GM12864 (cell line): ENCODE results near the gene CBX3.
"Not testable (repeated sequence)": the region's sequence is repeated elsewhere in the genome, so short reads cannot be mapped to it uniquely, and the experiment has no call there.

Experiments
- DNase-seq: peaks from one replicate; pipeline ENCODE4 v3.0.0-alpha.2; 2011; ENCODE audit warnings: low read depth
- H3K4me3 ChIP-seq: 2 replicates; pipeline ENCODE4 v1.5.1; 2011; ENCODE audit warnings: mild to moderate bottlenecking, low read depth, low read length, control low read depth
- CTCF ChIP-seq: IDR thresholded peaks from 2 replicates; pipeline ENCODE4 v1.5.1; 2011; ENCODE audit warnings: low read depth, mild to moderate bottlenecking, moderate library complexity, low read length, control low read depth, inconsistent platforms; ENCODE audit errors: missing control alignments

The CBX3 gene

GRCh38 chr7:26166684-26167266 is 34.8 kb upstream of the CBX3 start:
- H3K4me3 ChIP-seq: no peak overlapping the region
- no peak for DNase-seq
- no peak for TF ChIP-seq CTCF

GRCh38 chr7:26167303-26167934 is 34.1 kb upstream of the CBX3 start:
- no peak for TF ChIP-seq CTCF
- DNase-seq: no peak
- no peak overlapping the region for H3K4me3 ChIP-seq

DNA sequence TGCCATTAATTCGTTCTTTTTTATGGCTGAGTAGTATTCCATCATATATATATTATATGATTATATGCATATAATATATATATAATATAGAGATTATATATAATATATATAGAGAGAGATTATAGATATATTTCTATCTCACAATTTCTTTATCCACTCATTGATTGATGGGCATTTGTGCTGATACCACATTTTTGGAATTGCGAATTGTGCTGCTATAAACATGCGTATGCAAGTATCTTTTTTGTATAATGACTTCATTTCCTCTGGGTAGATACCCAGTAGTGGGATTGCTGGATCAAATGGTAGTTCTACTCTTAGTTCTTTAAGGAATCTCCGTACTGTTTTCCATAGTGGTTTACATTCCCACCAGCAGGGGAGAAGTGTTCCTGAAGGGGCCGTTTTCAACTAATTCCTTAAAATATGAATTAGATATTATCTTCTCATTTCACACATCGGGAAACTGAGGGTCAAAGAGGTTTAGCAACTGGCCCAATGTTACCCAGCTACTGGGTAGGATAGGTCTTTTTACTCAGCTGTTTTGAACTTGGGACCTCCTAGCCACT is 33.0 kb upstream of the CBX3 start:
- H3K4me3 ChIP-seq: no peak overlapping the region
- DNase-seq: no peak
- no peak for TF ChIP-seq CTCF

GRCh38 chr7:26169271-26169670 is 32.3 kb upstream of the CBX3 start:
- no peak overlapping the region for H3K4me3 ChIP-seq
- DNase-seq: no peak
- no peak for TF ChIP-seq CTCF

- no peak for TF ChIP-seq CTCF
- DNase-seq: no peak
- H3K4me3 ChIP-seq: no peak overlapping the region
Measured at GRCh38 chr7:26170663-26171062, 30.9 kb upstream of the CBX3 start.

DNA sequence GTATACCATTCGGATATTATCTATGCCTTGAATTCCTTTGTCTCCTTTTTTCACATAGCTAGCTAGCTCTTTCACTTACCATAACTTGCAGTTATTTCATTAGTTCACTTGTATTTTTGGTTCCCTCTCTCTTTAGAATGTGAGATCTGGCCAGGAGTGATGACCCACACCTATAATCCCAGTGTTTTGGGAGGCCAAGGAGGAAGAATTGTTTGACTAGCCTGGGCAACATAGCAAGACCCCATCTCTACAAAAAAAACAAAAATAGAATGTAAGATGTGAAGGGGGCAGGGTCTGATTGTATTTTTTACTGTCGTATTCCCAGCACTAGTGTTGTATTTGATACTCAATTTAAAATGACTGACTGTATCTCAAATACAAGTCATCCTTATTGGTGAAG is 29.9 kb upstream of the CBX3 start:
- no peak overlapping the region for H3K4me3 ChIP-seq
- no peak for TF ChIP-seq CTCF
- no peak for DNase-seq

- no peak for TF ChIP-seq CTCF
- no peak overlapping the region for H3K4me3 ChIP-seq
- DNase-seq: no peak
Measured at GRCh38 chr7:26172048-26172447, 29.5 kb upstream of the CBX3 start.

- not testable (repeated sequence) for H3K4me3 ChIP-seq, DNase-seq
Measured at GRCh38 chr7:26175903-26176302, 25.6 kb upstream of the CBX3 start.

DNA sequence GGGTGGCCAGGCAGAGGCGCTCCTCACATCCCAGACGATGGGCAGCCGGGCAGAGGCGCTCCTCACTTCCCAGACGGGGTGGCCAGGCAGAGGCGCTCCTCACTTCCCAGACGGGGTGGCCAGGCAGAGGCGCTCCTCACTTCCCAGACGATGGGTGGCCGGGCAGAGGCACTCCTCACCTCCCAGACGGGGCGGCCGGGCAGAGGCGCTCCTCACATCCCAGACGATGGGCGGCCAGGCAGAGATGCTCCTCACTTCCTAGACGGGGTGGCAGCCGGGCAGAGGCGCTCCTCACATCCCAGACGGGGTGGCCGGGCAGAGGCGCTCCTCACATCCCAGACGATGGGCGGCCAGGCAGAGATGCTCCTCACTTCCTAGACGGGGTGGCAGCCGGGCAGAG is 24.8 kb upstream of the CBX3 start:
- DNase-seq, H3K4me3 ChIP-seq: not testable (repeated sequence)

DNA sequence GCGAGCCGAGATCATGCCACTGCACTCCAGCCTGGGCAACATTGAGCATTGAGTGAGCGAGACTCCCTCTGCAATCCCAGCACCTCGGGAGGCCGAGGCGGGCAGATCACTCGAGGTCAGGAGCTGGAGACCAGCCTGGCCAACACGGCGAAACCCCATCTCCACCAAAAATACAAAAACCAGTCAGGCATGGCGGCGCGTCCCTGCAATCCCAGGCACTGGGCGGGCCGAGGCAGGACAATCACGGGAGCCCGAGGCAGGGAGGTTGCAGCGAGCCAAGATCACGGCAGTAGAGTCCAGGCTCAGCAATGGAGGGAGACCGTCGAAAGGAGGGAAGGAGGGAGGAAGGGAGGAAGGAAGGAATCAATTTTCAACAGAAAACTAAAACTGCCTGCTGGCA is 24.3 kb upstream of the CBX3 start:
- H3K4me3 ChIP-seq, DNase-seq: not testable (repeated sequence)
